T-helper 2 cell treated with Interferon-gamma antibody and Interleukin-4, amounts not matched to agents 5 μg/mL and 100 μg/mL, for 36 hours (primary cell): ENCODE measurements around the gene GATA5.

Experiments used
- DNase-seq: peaks from one replicate; pipeline ENCODE4 v3.0.0; 2021; ENCODE audit warnings: low spot score
- H3K27ac Mint-ChIP-seq: one replicate; pipeline ENCODE4 v1.8.0; 2021; ENCODE audit warnings: mild to moderate bottlenecking, mixed read lengths
- H3K27me3 Mint-ChIP-seq: one replicate; pipeline ENCODE4 v1.8.0; 2021; ENCODE audit warnings: low read depth, mixed read lengths
- H3K36me3 Mint-ChIP-seq: one replicate; pipeline ENCODE4 v1.8.0; 2021; ENCODE audit warnings: low read depth, mixed read lengths
- H3K4me1 Mint-ChIP-seq: one replicate; pipeline ENCODE4 v1.8.0; 2021; ENCODE audit warnings: low read depth, mixed read lengths
- H3K4me3 Mint-ChIP-seq: one replicate; pipeline ENCODE4 v1.8.0; 2022; ENCODE audit warnings: mild to moderate bottlenecking, moderate library complexity, mixed read lengths
- H3K9me3 Mint-ChIP-seq: one replicate; pipeline ENCODE4 v1.8.0; 2021; ENCODE audit warnings: mixed read lengths

GATA5 gene

GRCh38 chr20:62479156-62479555 is 3.4 kb upstream of the GATA5 start:
- H3K9me3 Mint-ChIP-seq: no peaks in the 10 kb centered on the region
- H3K36me3 Mint-ChIP-seq: no peaks in the 10 kb centered on the region
- no peak overlapping the region for H3K4me3 Mint-ChIP-seq
- peaks cover 50% of the 10 kb centered on the region for H3K27me3 Mint-ChIP-seq
- no peak for DNase-seq
- no peak overlapping the region for H3K27ac Mint-ChIP-seq
- no peaks in the 10 kb centered on the region for H3K4me1 Mint-ChIP-seq

- Mint-ChIP-seq H3K27me3 (peaks cover 46% of the 10 kb centered on the region), H3K27ac (no peak overlapping the region), H3K36me3 (no peaks in the 10 kb centered on the region), H3K4me3 (no peak overlapping the region), H3K4me1 (no peaks in the 10 kb centered on the region), H3K9me3 (no peaks in the 10 kb centered on the region)
- DNase-seq: no peak
Measured at GRCh38 chr20:62477669-62478455, 2.1 kb upstream of the GATA5 start.

- Mint-ChIP-seq H3K27me3 (peaks cover 45% of the 10 kb centered on the region), H3K4me1 (no peaks in the 10 kb centered on the region), H3K4me3 (no peak overlapping the region), H3K36me3 (no peaks in the 10 kb centered on the region), H3K9me3 (no peaks in the 10 kb centered on the region), H3K27ac (no peak overlapping the region)
- DNase-seq: no peak
Measured at GRCh38 chr20:62476056-62476838, 452 bp upstream of the GATA5 start.

- Mint-ChIP-seq H3K9me3 (no peaks in the 10 kb centered on the region), H3K4me3 (no peak overlapping the region), H3K27ac (no peak overlapping the region), H3K36me3 (no peaks in the 10 kb centered on the region), H3K27me3 (peaks cover 46% of the 10 kb centered on the region), H3K4me1 (no peaks in the 10 kb centered on the region)
- no peak for DNase-seq
Measured at GRCh38 chr20:62475027-62475771, 596 bp downstream of the GATA5 start.

- Mint-ChIP-seq H3K27ac (no peak overlapping the region), H3K4me3 (no peak overlapping the region), H3K4me1 (no peaks in the 10 kb centered on the region), H3K9me3 (no peaks in the 10 kb centered on the region), H3K36me3 (no peaks in the 10 kb centered on the region), H3K27me3 (peaks cover 49% of the 10 kb centered on the region)
- DNase-seq: no peak
Measured at GRCh38 chr20:62474604-62475026, 1.2 kb downstream of the GATA5 start.

- Mint-ChIP-seq H3K27me3 (peaks cover 42% of the 10 kb centered on the region), H3K4me3 (no peak overlapping the region), H3K27ac (no peak overlapping the region), H3K9me3 (no peaks in the 10 kb centered on the region), H3K4me1 (no peaks in the 10 kb centered on the region), H3K36me3 (no peaks in the 10 kb centered on the region)
- no peak for DNase-seq
Measured at GRCh38 chr20:62473717-62474603, 1.8 kb downstream of the GATA5 start.

- peaks cover 33% of the 10 kb centered on the region for H3K27me3 Mint-ChIP-seq
- H3K27ac Mint-ChIP-seq: no peak overlapping the region
- DNase-seq: no peak
- H3K4me1 Mint-ChIP-seq: no peaks in the 10 kb centered on the region
- no peaks in the 10 kb centered on the region for H3K36me3 Mint-ChIP-seq
- no peaks in the 10 kb centered on the region for H3K9me3 Mint-ChIP-seq
- H3K4me3 Mint-ChIP-seq: no peak overlapping the region
Measured at GRCh38 chr20:62472941-62473585, 2.7 kb downstream of the GATA5 start.

GRCh38 chr20:62472138-62472940 is 3.5 kb downstream of the GATA5 start:
- Mint-ChIP-seq H3K36me3 (no peaks in the 10 kb centered on the region), H3K4me1 (no peaks in the 10 kb centered on the region)

GRCh38 chr20:62470459-62470858 is 5.3 kb downstream of the GATA5 start:
- Mint-ChIP-seq H3K9me3 (no peaks in the 10 kb centered on the region), H3K27me3 (peaks cover 20% of the 10 kb centered on the region), H3K36me3 (no peaks in the 10 kb centered on the region), H3K4me1 (no peaks in the 10 kb centered on the region), H3K27ac (no peak overlapping the region), H3K4me3 (no peak overlapping the region)
- no peak for DNase-seq

More at GRCh38 chr20:62472138-62472940, 3.5 kb downstream of the GATA5 start:
- H3K4me3 Mint-ChIP-seq: no peak overlapping the region
- no peak overlapping the region for H3K27ac Mint-ChIP-seq
- no peaks in the 10 kb centered on the region for H3K9me3 Mint-ChIP-seq
- no peak for DNase-seq
- H3K27me3 Mint-ChIP-seq: peaks cover 26% of the 10 kb centered on the region

- H3K27ac Mint-ChIP-seq: no peak overlapping the region
- no peaks in the 10 kb centered on the region for H3K4me1 Mint-ChIP-seq
- H3K27me3 Mint-ChIP-seq: peaks cover 20% of the 10 kb centered on the region
- H3K9me3 Mint-ChIP-seq: no peaks in the 10 kb centered on the region
- H3K36me3 Mint-ChIP-seq: no peaks in the 10 kb centered on the region
- no peak for DNase-seq
- no peak overlapping the region for H3K4me3 Mint-ChIP-seq
Measured at GRCh38 chr20:62470001-62470400, 5.8 kb downstream of the GATA5 start.

GRCh38 chr20:62469352-62469751 is 6.4 kb downstream of the GATA5 start:
- H3K27me3 Mint-ChIP-seq: peaks cover 16% of the 10 kb centered on the region
- no peak for DNase-seq
- H3K36me3 Mint-ChIP-seq: no peaks in the 10 kb centered on the region
- H3K4me1 Mint-ChIP-seq: no peaks in the 10 kb centered on the region
- H3K4me3 Mint-ChIP-seq: no peak overlapping the region
- no peaks in the 10 kb centered on the region for H3K9me3 Mint-ChIP-seq
- no peak overlapping the region for H3K27ac Mint-ChIP-seq

- Mint-ChIP-seq H3K27me3 (peaks cover 8% of the 10 kb centered on the region), H3K36me3 (no peaks in the 10 kb centered on the region), H3K9me3 (no peaks in the 10 kb centered on the region), H3K4me3 (no peak overlapping the region), H3K4me1 (no peaks in the 10 kb centered on the region), H3K27ac (no peak overlapping the region)
- DNase-seq: no peak
Measured at GRCh38 chr20:62466806-62467537, 8.8 kb downstream of the GATA5 start.
